CD14-positive monocyte (primary cell): ENCODE results near the gene PLA2G4B. TPM values are rescaled to one million over a fixed set of nuclear protein-coding genes. Genes with fewer than 3 reads are reported as not detected.

Experiments used
- DNase-seq, 3 donors: peaks; one replicate each; pipeline ENCODE4 v3.0.0-alpha.2; 2011 to 2022
- H2AFZ ChIP-seq: 2 replicates; pipeline ENCODE4 v1.6.0; 2012; ENCODE audit warnings: mild to moderate bottlenecking, low read depth, low read length, inconsistent platforms; ENCODE audit not compliant: insufficient read depth, poor library complexity, severe bottlenecking
- H3K27ac ChIP-seq, 2 donors: 1 replicate in 1 of 2; 2 replicates in 1 of 2; pipeline ENCODE4 v1.5.1; 2012 to 2013; ENCODE audit warnings: low read length in 2 of 2, control low read depth in 1 of 2, inconsistent platforms in 1 of 2, low read depth in 1 of 2, mild to moderate bottlenecking in 1 of 2
- H3K27me3 ChIP-seq, 2 donors: one replicate each; pipeline versions ENCODE4 v1.6.0 to v1.6.1; 2011 to 2013; ENCODE audit warnings: low read length in 2 of 2; ENCODE audit not compliant: control insufficient read depth in 2 of 2, insufficient read depth in 2 of 2
- H3K36me3 ChIP-seq, 2 donors: replicated peaks in 1 of 2; 1 replicate in 1 of 2; 2 replicates in 1 of 2; pipeline versions ENCODE4 v1.5.1 to v1.6.1; 2012 to 2013; ENCODE audit warnings: low read length in 2 of 2, control low read depth in 1 of 2, inconsistent platforms in 1 of 2, mild to moderate bottlenecking in 1 of 2; ENCODE audit not compliant: insufficient read depth in 2 of 2, control insufficient read depth in 1 of 2
- H3K4me1 ChIP-seq, 2 donors: 1 replicate in 1 of 2; 2 replicates in 1 of 2; pipeline versions ENCODE4 v1.5.1 to v1.6.1; 2012 to 2013; ENCODE audit warnings: low read length in 2 of 2, control low read depth in 1 of 2, inconsistent platforms in 1 of 2, mild to moderate bottlenecking in 1 of 2, moderate library complexity in 1 of 2; ENCODE audit not compliant: insufficient read depth in 2 of 2, control insufficient read depth in 1 of 2
- H3K4me2 ChIP-seq: replicated peaks from 2 replicates; pipeline ENCODE3; 2012; ENCODE audit warnings: low read length, moderate library complexity, mild to moderate bottlenecking; ENCODE audit not compliant: poor library complexity, severe bottlenecking; ENCODE audit errors: extremely low read depth
- H3K4me3 ChIP-seq, 3 experiments: fragments of 200-600 bp in 1 of 3; sonication (generic) in 1 of 3; replicated peaks in 1 of 3; 1 replicate in 2 of 3; 2 replicates in 1 of 3; pipeline ENCODE4 v1.5.1; 2011 to 2013; ENCODE audit warnings: low read length in 3 of 3, mild to moderate bottlenecking in 3 of 3, control low read depth in 2 of 3, low read depth in 2 of 3, inconsistent platforms in 1 of 3, moderate library complexity in 1 of 3
- H3K79me2 ChIP-seq: 2 replicates; pipeline ENCODE4 v1.6.0; 2012; ENCODE audit warnings: mild to moderate bottlenecking, control low read depth, inconsistent platforms, low read length, moderate library complexity; ENCODE audit not compliant: insufficient read depth
- H3K9ac ChIP-seq: 2 replicates; pipeline ENCODE4 v1.6.0; 2017; ENCODE audit warnings: low read length, mild to moderate bottlenecking; ENCODE audit not compliant: insufficient read depth, poor library complexity, severe bottlenecking
- H3K9me3 ChIP-seq, 2 donors: replicated peaks in 1 of 2; 1 replicate in 1 of 2; 2 replicates in 1 of 2; pipeline versions ENCODE4 v1.5.1 to v1.6.1; 2012 to 2013; ENCODE audit warnings: low read length in 2 of 2, control low read depth in 1 of 2; ENCODE audit not compliant: control insufficient read depth in 1 of 2, insufficient read depth in 1 of 2
- H4K20me1 ChIP-seq: 2 replicates; pipeline ENCODE4 v1.6.0; 2012; ENCODE audit warnings: mild to moderate bottlenecking, low read length, control low read depth, moderate library complexity; ENCODE audit not compliant: insufficient read depth
- H3K27ac Mint-ChIP-seq, 7 donors: one replicate each; pipeline ENCODE4 v1.8.0; 2020; ENCODE audit warnings: mild to moderate bottlenecking in 7 of 7, mixed read lengths in 7 of 7, moderate library complexity in 6 of 7, inconsistent platforms in 2 of 7
- H3K27me3 Mint-ChIP-seq, 3 donors: one replicate each; pipeline ENCODE4 v1.8.0; 2021 to 2022; ENCODE audit warnings: low read depth in 3 of 3, mild to moderate bottlenecking in 3 of 3, mixed read lengths in 3 of 3, moderate library complexity in 3 of 3, inconsistent platforms in 1 of 3
- H3K36me3 Mint-ChIP-seq, 2 donors: one replicate each; pipeline ENCODE4 v1.8.0; 2020; ENCODE audit warnings: mixed read lengths in 2 of 2, inconsistent platforms in 1 of 2, mild to moderate bottlenecking in 1 of 2
- H3K4me1 Mint-ChIP-seq: one replicate; pipeline ENCODE4 v1.8.0; 2020; ENCODE audit warnings: mild to moderate bottlenecking, mixed read lengths
- H3K4me3 Mint-ChIP-seq, 2 donors: one replicate each; pipeline ENCODE4 v1.8.0; 2020; ENCODE audit warnings: mild to moderate bottlenecking in 2 of 2, mixed read lengths in 2 of 2, moderate library complexity in 1 of 2
- H3K9me3 Mint-ChIP-seq, 7 donors: one replicate each; pipeline ENCODE4 v1.8.0; 2020 to 2022; ENCODE audit warnings: mixed read lengths in 7 of 7, mild to moderate bottlenecking in 6 of 7, moderate library complexity in 6 of 7, inconsistent platforms in 2 of 7
- whole genome bisulfite sequencing: methylation state at CpG from one replicate; pipeline ENCODE4 v1.1.5; 2013; ENCODE audit warnings: missing lambda C conversion rate; ENCODE audit not compliant: insufficient coverage; 5-methylcytosine and 5-hydroxymethylcytosine counted together
- intact Hi-C, 2 donors: fragments of 100-400 bp; cut with micrococcal nuclease; formaldehyde crosslinking; loops; one replicate each; pipeline versions ENCODE4 v1.15.0 to v1.15.1; 2023
- polyA plus RNA-seq, 3 donors: library from polyadenylated mRNA; depleted of rRNA in 1 of 3; unstranded in 2 of 3; stranded (reverse) in 1 of 3; fragments of 300-500 nt in 2 of 3; fragments of >200 nt in 1 of 3; fragmentation: Illumina TruSeq in 2 of 3; gene quantifications; 1 replicate in 2 of 3; 2 replicates in 1 of 3; pipeline ENCODE4 v1.2.3, GENCODE V29; 2012 to 2021
- TF ChIP-seq, protein P1 (sequence below): fragments of 200-600 bp; IDR thresholded peaks from one replicate; pipeline ENCODE4 v1.8.0; 2022; ENCODE audit warnings: antibody characterized with exemption, mild to moderate bottlenecking

Gene PLA2G4B
- polyA plus RNA-seq, 3 donors, result 0.31 to 32.1 (median 1.6) TPM

DNA sequence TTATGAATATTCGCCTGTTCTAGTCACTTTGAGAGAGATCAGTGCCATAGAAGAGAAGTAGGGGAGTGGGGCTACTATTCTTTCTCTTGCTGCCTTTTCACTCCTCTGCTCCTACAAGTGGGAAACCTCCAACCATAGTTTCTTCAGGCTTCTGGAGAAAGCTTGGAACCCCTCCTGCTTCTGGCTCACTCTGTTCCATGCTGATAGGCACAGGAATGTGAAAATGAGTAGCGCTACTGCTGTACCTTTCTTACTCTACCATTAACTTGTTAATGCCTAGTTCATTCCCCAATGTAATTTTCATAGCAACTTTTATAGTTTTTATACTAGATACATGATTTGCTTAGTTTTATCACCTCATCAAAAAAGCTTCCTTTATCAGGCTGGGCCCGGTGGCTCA lies 37.5 kb upstream of the PLA2G4B start:
- Histone ChIP-seq H3K9me3 (no peaks in the 10 kb centered on the region), H3K4me3 (no peak overlapping the region), H3K4me1 (no peaks in the 10 kb centered on the region), H3K27me3 (no peaks in the 10 kb centered on the region), H3K79me2 (no peaks in the 10 kb centered on the region), H4K20me1 (no peaks in the 10 kb centered on the region), H3K36me3 (peaks cover 5 to 33% of the 10 kb centered on the region in 2 donors), H3K9ac (no peak overlapping the region), H2AFZ (no peak overlapping the region), H3K4me2 (no peak overlapping the region), H3K27ac (no peak overlapping the region)
- Mint-ChIP-seq H3K27ac (no peak overlapping the region), H3K4me1 (peaks cover under 1% of the 10 kb centered on the region), H3K27me3 (peaks cover 0 to 2% (median 0%) of the 10 kb centered on the region in 3 donors), H3K4me3 (no peak overlapping the region), H3K36me3 (peaks cover 24 to 30% of the 10 kb centered on the region in 2 donors), H3K9me3 (peaks cover 0 to 1% (median 0%) of the 10 kb centered on the region in 7 donors)
- DNase-seq, result no peak
- WGBS, result no CpG with 5 or more reads among the region's 3 CpGs
- intact Hi-C loops, result no loop called here
- TF ChIP-seq, protein P1, sequence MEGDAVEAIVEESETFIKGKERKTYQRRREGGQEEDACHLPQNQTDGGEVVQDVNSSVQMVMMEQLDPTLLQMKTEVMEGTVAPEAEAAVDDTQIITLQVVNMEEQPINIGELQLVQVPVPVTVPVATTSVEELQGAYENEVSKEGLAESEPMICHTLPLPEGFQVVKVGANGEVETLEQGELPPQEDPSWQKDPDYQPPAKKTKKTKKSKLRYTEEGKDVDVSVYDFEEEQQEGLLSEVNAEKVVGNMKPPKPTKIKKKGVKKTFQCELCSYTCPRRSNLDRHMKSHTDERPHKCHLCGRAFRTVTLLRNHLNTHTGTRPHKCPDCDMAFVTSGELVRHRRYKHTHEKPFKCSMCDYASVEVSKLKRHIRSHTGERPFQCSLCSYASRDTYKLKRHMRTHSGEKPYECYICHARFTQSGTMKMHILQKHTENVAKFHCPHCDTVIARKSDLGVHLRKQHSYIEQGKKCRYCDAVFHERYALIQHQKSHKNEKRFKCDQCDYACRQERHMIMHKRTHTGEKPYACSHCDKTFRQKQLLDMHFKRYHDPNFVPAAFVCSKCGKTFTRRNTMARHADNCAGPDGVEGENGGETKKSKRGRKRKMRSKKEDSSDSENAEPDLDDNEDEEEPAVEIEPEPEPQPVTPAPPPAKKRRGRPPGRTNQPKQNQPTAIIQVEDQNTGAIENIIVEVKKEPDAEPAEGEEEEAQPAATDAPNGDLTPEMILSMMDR, result no peak

DNA sequence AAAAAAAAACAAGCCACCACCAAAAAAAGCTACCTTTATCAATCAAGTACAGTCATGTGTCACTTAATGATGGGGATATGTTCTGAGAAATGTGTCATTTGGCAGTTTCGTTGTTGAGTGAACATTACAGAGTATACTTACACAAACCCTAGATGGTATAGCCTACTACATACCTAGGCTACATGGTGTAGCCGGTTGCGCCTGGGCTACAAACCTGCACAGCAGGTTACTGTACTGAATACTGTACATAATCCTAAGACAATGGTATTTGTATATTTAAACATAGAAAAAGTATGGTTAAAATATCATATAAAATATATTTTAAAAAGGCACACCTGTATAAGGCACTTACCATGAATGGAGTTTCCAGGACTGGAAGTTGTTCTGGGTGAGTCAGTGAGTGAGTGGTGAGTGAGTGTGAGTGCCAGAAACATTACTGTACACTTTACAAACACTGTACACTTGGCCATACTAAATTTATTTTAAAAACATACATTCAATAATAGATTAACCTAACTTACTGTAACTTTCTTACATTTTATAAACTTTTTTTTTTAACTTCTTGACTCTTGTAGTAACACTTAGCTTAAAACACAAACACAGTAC lies 36.7 kb upstream of the PLA2G4B start:
- H3K27ac ChIP-seq, result no peak overlapping the region
- no peaks in the 10 kb centered on the region for H3K9me3 ChIP-seq
- no peaks in the 10 kb centered on the region for H4K20me1 ChIP-seq
- H3K79me2 ChIP-seq, result no peaks in the 10 kb centered on the region
- intact Hi-C loops, result no loop called here
- H3K4me3 Mint-ChIP-seq, result no peak overlapping the region
- no peak overlapping the region for H3K4me2 ChIP-seq
- peaks cover 23 to 30% of the 10 kb centered on the region in 2 donors for H3K36me3 Mint-ChIP-seq
- no peaks in the 10 kb centered on the region for H3K27me3 ChIP-seq
- no peak overlapping the region for H3K27ac Mint-ChIP-seq
- H2AFZ ChIP-seq, result no peak overlapping the region
- peaks cover 0 to 1% (median 0%) of the 10 kb centered on the region in 7 donors for H3K9me3 Mint-ChIP-seq
- no peak for DNase-seq
- H3K36me3 ChIP-seq, result peaks cover 5 to 33% of the 10 kb centered on the region in 2 donors
- H3K9ac ChIP-seq, result no peak overlapping the region
- H3K4me1 ChIP-seq, result no peaks in the 10 kb centered on the region
- no peaks in the 10 kb centered on the region for H3K4me1 Mint-ChIP-seq
- TF ChIP-seq, protein P1, result no peak
- no peak overlapping the region for H3K4me3 ChIP-seq
- WGBS, result no CpG with 5 or more reads among the region's 3 CpGs
- peaks cover 0 to 2% (median 0%) of the 10 kb centered on the region in 3 donors for H3K27me3 Mint-ChIP-seq
